ENCODE results near the gene JMJD8.

JMJD8 gene

GRCh38 chr16:674968-675883 is 8.9 kb downstream of the JMJD8 start, which contains the start of gene RHBDL1:
TSS of gene RHBDL1 (plus strand) at chr16:675671. CDS start at chr16:675791, 120 bp downstream.
- DNase-seq = peak; percentile 33

DNA sequence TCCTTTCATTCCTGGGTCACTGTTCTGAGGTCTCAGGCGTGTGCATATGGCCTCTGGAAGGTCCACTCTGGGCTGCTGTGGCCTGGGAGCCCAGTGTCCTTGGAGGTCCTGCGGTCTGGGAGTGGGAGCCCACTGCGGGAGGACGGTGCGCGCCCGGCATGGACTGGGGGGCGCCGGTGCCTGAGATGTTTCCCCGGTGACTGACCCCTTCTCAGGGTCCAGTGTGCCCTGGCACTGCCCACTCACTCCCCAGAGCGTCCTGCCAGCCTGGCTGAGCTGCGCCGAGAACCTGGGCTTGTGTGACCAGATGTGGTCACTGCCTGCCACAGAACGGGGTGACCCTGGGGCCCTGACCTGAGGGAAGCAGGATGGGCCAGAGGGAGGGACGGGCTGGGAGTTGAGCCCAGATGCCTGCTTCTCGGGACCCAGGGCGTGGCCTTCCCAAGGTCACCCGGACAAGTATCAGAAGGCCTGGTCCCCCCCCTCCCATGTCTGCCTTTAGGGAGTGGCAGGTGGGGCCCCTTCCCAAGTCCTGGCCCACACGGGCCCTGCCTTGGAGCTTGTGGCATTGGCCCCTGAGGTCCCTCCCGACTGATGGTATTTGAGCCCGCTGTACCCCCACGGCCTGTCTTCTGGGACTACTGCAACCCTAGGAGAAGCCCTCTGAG is 9.8 kb downstream of the JMJD8 start:
- DNase-seq = no peak

DNA sequence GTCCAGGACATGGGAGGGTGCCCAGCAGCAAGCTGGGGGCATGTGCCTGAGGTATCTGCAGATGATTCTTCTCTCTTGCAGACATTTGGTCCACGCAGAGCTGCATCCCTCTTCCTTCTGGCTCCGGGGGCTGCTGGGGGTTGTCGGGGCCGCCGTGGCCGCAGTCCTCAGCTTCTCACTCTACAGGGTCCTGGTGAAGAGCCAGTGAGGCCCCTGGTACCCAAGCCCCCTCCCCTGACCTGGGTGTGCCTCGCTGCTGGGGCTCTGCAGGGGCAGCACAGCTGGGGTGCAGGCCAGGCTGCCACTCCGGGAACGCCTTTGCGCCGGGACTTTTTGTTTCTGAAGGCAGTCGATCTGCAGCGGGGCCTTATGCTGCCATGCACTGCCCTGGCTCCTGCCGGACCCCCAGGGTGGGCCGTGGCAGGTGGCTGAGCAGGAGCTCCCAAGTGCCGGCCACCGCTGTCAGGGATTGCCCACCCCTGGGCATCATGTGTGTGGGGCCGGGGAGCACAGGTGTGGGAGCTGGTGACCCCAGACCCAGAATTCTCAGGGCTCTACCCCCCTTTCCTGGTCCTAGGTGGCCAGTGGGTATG is 10.6 kb downstream of the JMJD8 start:
- DNase-seq = no peak

DNA sequence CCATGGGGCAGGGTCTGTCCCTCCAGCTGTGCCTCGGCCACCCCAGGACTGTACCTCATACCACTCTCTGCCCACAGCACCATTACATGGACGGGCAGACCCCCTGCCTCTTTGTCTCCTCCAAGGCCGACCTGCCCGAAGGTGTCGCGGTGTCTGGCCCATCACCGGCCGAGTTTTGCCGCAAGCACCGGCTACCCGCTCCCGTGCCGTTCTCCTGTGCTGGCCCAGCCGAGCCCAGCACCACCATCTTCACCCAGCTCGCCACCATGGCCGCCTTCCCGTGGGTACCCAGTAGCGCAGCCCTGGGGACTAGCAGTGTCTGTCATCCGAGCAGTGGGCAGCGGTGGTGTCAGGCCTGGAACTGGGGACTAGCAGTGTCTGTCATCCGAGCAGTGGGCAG is 11.3 kb downstream of the JMJD8 start:
- DNase-seq = no peak

DNA sequence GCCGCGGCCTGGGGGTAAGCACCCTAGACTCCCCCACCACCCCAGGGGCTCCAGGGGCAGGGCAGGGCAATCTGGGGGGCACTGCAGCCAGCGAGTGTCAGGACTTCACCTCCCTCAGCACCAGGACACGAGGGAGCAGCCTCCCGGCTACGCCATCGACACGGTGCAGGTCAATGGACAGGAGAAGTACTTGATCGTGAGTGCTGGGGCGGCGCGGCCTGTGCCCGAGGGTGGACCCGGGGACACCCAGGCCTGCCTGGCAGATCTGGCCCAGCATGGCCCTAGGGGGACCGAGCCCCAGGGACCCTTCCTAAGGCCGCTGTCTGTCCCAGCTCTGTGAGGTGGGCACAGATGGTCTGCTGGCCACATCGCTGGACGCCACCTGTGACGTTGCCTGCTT is 11.8 kb downstream of the JMJD8 start:
- no peak for DNase-seq

GRCh38 chr16:671353-672131 is 12.6 kb downstream of the JMJD8 start:
- no peak for DNase-seq

DNA sequence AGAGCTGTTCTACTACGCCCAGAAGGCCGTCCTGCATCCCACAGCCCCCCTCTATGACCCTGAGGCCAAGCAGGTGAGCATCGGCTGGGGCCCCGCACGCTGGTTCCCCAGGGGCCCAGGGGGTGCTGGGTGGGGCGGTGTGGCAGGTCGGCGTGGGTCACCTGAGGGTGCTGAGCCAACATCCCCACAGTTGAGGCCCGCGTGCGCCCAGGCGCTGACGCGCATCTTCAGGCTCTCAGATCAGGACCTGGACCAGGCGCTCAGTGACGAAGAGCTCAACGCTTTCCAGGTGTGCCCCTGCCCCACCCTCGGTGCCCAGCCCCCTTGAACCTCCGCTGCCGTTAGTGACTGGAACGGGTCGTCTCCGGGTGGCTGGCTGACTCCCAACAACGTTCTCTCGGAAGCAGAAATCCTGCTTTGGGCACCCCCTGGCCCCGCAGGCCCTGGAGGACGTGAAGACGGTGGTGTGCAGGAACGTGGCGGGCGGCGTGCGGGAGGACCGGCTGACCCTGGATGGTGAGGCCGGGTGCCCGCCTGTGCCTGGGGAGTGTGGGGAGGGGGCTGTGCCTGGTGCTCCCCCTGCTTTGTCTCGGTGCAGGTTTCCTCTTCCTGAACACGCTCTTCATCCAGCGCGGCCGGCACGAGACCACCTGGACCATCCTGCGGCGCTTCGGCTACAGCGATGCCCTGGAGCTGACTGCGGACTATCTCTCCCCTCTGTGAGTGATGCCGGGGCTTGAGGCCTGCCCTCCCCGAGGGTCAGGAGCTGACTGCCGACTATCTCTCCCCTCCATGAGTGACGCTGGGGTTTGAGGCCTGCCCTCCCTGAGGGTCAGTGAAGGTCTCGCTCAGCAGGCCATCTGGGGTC is 13.4 kb downstream of the JMJD8 start:
- no peak for DNase-seq

GRCh38 chr16:669666-670065 is 14.5 kb downstream of the JMJD8 start:
- no peak for DNase-seq

DNA sequence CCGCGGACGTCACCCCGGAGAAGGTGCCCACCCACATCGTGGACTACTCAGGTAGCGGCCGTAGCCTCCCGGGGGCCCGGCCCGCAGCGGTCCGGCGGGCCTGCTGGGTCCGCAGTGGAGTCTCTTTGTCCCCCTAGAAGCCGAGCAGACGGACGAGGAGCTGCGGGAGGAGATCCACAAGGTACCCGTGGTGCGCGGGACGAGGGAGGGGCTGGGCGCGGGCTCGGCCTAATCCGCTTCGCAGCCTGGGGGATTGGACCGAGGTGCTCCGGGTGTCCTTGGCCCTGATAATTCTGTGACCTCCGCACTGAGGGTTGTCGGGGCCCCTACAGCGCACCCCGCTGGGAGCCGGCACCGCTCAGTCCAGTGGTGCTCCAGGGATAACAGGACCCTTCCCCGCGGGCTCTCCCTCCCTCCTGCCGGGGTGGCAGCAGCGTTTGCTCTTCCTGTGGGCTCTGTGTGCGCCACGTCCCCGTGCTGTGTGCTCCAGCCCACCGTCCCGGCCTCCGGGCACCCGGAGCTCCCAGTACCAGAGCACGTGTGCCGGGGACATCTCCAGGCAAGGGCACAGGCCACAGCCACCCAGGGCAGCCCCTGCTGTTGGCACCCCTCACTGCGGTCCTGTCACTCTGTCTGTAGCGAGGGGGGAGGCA is 15.5 kb downstream of the JMJD8 start:
- DNase-seq = no peak

DNA sequence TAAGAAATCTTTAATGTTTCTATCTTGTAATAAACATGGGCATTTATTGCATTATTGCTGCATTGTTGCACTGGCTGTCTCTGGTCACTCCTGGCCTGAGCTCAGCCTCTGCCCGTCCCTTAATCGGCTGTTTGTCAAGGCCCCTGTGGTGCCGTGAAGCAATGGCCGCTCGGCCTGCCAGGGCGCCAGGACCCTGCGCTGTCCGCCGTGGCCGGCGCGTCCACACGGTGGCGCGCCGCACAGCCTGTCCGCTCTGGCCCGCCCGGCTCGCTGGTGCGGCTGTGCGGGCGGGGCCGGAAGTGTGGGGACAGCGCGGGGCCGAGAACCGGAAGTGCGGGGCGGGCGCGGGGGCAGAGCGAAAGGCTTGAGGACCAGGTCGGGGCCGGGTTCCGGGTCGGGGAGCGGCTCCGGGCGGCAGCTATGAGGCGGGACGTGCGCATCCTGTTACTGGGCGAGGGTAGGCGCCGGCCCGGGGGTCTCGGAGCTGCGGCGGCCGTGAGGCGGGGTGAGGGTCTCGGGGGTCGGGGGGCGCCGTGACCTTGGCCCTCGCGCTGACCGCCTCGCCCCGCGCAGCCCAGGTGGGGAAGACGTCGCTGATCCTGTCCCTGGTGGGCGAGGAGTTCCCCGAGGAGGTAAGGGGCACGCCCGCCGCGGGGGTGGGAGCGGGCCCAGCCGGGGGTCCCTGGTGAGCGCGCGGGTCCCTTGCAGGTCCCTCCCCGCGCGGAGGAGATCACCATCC is 16.2 kb downstream of the JMJD8 start, which contains the start of gene RHOT2:
Gene RHOT2 (plus strand): TSS at position 353 of the 739 bp plus-strand sequence. CDS start 68 bp downstream, at position 421.
- DNase-seq = peak; percentile 68

GRCh38 chr16:667113-667779 is 16.9 kb downstream of the JMJD8 start:
- DNase-seq = no peak

- DNase-seq = no peak
Observed at GRCh38 chr16:666572-666971, 17.6 kb downstream of the JMJD8 start.

DNA sequence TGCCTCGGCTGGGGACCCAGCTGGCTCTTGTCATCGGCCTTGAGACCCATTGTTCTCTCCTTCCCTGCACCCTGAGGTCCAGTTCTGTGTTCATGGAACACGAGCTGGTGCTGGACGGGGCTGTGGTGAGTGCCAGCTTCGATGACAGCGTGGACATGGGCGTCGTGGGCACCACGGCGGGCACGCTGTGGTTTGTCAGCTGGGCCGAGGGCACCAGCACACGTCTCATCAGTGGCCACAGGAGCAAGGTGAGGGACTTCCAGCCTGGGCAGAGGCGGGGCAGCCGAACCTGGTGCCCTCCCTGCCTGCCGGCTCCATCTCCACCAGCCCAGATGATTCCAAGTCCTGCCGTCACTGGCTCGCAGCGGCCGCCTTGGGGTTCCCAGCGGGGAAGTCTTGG is 21.5 kb downstream of the JMJD8 start:
- DNase-seq = no peak

- no peak for DNase-seq
Observed at GRCh38 chr16:662095-662494, 22.0 kb downstream of the JMJD8 start.

GRCh38 chr16:661184-661821 is 22.8 kb downstream of the JMJD8 start:
- DNase-seq = no peak

DNA sequence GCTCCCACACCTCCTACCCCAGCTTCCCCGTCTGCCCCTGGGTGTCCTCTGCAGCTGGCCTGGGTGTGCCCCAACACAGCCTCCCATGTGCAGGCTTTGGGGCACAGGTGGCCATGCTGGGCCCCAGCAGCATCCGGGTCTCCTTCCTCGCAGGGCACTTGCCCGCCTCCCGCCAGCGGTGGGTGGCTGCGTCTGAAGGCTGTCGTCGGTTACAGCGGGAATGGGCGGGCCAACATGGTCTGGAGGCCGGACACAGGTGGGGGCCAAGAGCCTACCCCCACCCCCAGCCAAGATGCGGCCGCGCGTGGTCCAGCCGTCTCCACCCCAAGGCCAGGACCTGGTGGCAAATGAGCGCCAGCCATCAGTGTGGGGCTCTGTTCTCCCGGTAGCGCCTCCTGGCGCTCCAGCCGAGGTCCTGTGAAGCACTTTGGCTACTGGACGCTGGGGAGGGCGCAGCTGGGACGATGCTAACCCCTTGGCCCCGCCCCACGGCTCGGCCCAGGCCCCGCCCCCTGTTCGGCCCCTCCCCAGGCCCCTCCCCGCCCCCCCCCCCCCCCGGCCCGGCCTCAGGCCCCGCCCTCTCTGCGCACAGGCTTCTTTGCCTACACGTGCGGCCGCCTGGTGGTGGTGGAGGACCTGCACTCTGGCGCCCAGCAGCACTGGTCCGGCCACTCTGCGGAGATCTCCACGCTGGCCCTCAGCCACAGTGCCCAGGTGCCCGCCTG is 23.5 kb downstream of the JMJD8 start:
- DNase-seq = no peak

- DNase-seq = no peak
Observed at GRCh38 chr16:660132-660458, 24.0 kb downstream of the JMJD8 start.

GRCh38 chr16:659618-660017 is 24.5 kb downstream of the JMJD8 start:
- DNase-seq = no peak

All from DMS 273 treated with DMSO at 0.1 percent for 48 hours (cell line).